ENCODE results near the gene FRK. TPM values are rescaled to one million over a fixed set of nuclear protein-coding genes. Genes with fewer than 3 reads are reported as not detected.
A peak's percentile ranks its signal among the peaks of the same experiment; 100 is the strongest.

FRK gene
- total RNA-seq, 1 donor from 2014 or later = 7.4 TPM

DNA sequence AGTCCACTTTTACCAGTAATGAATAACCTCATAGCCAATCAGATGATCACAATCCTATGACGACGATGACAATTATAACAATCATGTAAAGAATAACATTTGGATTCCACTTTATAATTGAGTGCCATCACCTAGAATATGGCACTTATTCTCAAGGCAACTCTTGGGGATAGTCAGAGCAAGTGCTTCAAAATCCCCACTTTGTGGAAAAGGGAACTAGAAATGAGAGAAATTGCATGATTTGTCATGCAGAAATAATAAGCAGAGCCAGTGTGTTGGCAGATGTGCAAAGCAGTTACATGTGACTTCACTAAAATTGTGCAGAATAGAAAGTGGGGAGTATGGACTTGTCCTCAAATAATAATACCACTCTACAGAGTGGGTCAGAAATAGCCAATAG is 41.3 kb downstream of the FRK start:
- Histone ChIP-seq H3K4me1 (peaks cover 23% of the 10 kb centered on the region), H3K4me3 (no peak overlapping the region), H3K9me3 (no peaks in the 10 kb centered on the region), H3K27ac (no peak overlapping the region), H3K36me3 (no peaks in the 10 kb centered on the region), H3K27me3 (ENCODE audit: low read depth) (no peaks in the 10 kb centered on the region)
- intact Hi-C loops (cut with DNase I) = no loop called here
- ATAC-seq = no peak
- no peak for DNase-seq
- TF ChIP-seq, protein P1, sequence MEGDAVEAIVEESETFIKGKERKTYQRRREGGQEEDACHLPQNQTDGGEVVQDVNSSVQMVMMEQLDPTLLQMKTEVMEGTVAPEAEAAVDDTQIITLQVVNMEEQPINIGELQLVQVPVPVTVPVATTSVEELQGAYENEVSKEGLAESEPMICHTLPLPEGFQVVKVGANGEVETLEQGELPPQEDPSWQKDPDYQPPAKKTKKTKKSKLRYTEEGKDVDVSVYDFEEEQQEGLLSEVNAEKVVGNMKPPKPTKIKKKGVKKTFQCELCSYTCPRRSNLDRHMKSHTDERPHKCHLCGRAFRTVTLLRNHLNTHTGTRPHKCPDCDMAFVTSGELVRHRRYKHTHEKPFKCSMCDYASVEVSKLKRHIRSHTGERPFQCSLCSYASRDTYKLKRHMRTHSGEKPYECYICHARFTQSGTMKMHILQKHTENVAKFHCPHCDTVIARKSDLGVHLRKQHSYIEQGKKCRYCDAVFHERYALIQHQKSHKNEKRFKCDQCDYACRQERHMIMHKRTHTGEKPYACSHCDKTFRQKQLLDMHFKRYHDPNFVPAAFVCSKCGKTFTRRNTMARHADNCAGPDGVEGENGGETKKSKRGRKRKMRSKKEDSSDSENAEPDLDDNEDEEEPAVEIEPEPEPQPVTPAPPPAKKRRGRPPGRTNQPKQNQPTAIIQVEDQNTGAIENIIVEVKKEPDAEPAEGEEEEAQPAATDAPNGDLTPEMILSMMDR (IDR thresholded peaks at IDR 0.05) = no peak

DNA sequence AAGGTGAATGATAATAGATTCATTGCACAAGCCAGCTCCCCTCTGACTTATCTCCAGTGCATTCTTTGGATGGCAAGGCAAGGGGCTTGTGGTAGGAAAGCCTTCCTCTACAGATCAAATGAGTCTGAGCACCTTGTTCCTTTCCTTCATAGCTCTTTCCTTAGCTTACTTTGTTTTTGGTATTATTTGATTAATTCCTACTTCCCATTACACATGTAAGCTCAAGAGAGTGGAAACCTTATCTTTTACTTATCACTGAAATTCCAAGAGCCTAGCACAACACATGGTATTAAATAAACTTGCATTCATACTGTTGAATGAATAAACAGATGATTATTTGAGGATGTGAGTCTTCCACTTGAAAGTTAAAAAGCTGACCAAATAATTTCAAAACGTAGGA is 41.7 kb downstream of the FRK start:
- no peaks in the 10 kb centered on the region for H3K27me3 ChIP-seq (ENCODE audit: low read depth)
- H3K4me1 ChIP-seq = peaks cover 23% of the 10 kb centered on the region
- DNase-seq = no peak
- H3K9me3 ChIP-seq = no peaks in the 10 kb centered on the region
- H3K27ac ChIP-seq = no peak overlapping the region
- no peak overlapping the region for H3K4me3 ChIP-seq
- H3K36me3 ChIP-seq = no peaks in the 10 kb centered on the region
- ATAC-seq = peak in 1 of 2 donors; percentile 42
- intact Hi-C loops (cut with DNase I) = no loop called here
- TF ChIP-seq, protein P1 (IDR thresholded peaks at IDR 0.05) = no peak

DNA sequence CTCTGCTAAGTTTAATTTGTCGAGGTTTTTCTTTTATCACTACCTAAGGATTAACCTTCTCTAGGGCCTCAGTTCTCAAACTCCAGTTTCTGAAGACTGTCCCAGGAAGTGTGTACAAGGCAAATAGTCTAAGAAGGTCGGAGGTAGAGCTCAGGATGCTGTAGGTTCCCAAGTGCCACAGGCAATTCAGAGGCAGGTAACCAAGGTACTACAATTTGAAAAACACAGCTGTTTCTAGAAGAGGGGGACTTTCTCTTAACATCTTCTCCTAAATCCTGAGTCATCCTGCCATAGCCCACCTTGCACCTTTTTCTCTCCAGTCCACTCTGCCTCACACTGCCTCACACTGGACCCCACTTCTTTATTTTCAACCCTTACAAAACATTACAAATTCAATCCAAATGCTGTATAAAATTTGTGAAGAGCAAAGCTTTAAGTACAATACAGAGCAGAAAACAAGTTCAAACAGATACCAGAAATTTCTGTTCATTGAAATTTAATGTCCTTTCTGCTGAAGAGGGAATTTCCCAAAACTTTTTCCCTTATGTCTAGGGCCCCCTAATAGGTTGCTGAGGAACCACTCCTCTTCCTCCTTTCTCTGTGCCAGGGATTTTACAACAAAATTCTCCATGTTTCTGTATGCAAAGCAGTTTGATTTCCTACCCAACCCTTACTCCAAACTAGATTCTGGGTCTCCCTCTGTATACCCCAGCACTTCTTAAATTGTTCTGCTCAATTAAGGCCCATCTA is 43.0 kb downstream of the FRK start:
- intact Hi-C loops (cut with DNase I) = no loop called here
- no peak for DNase-seq
- no peak overlapping the region for H3K27ac ChIP-seq
- ATAC-seq = peak in 1 of 2 donors; percentile 50
- H3K9me3 ChIP-seq = no peaks in the 10 kb centered on the region
- H3K4me3 ChIP-seq = no peak overlapping the region
- no peaks in the 10 kb centered on the region for H3K27me3 ChIP-seq (ENCODE audit: low read depth)
- H3K36me3 ChIP-seq = no peaks in the 10 kb centered on the region
- peaks cover 28% of the 10 kb centered on the region for H3K4me1 ChIP-seq
- TF ChIP-seq, protein P1 (IDR thresholded peaks at IDR 0.05) = no peak

DNA sequence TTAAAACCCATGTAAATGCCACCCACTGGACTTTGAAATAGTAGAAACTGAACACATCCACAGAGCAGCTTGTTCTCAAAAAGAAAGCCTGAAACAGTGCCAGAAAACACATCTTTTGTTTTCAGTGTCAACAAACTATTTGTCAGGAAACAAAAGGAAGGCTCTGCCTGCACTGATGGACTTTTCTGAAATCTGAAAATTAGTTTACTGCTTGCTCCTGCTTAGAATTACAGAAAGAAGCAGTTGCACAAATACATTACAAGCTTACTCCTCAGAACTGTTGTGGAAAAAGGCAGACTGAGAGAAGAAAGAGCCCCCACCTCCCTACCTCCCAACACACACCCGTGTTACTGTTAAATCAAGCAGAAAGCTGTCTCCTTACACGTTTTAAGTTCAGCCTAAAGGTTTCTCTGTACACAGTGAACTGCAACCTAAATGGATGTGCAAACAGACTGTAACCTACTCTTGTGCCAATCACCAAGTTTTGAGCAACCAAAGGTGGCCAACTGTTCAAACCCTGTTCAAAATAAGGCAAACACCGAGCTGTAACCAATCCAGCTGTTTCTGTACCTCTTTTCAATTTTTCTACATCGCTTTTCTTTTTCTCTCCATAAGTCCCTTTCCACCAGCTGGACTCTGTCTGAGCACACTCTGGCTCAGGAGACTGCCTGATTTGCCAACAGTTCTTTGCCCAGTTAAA is 43.7 kb downstream of the FRK start:
- H3K36me3 ChIP-seq = no peaks in the 10 kb centered on the region
- H3K4me3 ChIP-seq = no peak overlapping the region
- TF ChIP-seq, protein P1 (IDR thresholded peaks at IDR 0.05) = no peak
- H3K27ac ChIP-seq = no peak overlapping the region
- no peaks in the 10 kb centered on the region for H3K9me3 ChIP-seq
- intact Hi-C loops (cut with DNase I) = no loop called here
- H3K27me3 ChIP-seq (ENCODE audit: low read depth) = no peaks in the 10 kb centered on the region
- H3K4me1 ChIP-seq = peaks cover 35% of the 10 kb centered on the region
- ATAC-seq = peak in 1 of 2 donors; percentile 20
- DNase-seq = no peak

DNA sequence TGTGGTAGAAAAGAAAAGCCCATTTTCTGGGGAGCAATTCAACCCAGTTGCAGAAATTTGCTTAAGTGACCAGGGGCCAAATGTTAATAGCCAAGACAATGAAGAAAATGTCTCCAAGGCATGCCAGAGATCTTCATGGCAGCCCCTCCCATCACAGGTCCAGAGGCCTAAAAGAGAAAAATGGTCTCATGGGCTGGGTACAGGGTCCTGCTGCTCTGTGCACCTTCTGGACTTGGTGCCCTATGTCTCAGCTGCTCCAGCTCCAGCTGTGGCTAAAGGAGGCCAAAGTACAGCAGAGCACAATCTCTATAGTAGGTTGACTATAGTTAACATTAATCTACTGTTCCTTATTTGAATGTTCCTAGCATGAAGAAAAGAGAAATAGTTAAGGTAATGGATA is 44.7 kb downstream of the FRK start:
- ATAC-seq = no peak
- Histone ChIP-seq H3K27me3 (ENCODE audit: low read depth) (no peaks in the 10 kb centered on the region), H3K27ac (peak overlapping the region; percentile 3), H3K4me3 (no peak overlapping the region), H3K36me3 (no peaks in the 10 kb centered on the region), H3K4me1 (peaks cover 45% of the 10 kb centered on the region), H3K9me3 (no peaks in the 10 kb centered on the region)
- TF ChIP-seq, protein P1 (IDR thresholded peaks at IDR 0.05) = no peak
- DNase-seq = no peak
- intact Hi-C loops (cut with DNase I) = no loop called here
